Measurements from ENCODE around the gene CCN2.

Gene CCN2

GRCh38 chr6:131968656-131969055 lies 17.5 kb upstream of the CCN2 start:
- DNase-seq (ENCODE audit: insufficient read length, low spot score), result no peak
- no peak for FAIRE-seq

- FAIRE-seq, result no peak
- no peak for DNase-seq (ENCODE audit: insufficient read length, low spot score)
Observed at GRCh38 chr6:131967948-131968347, 16.8 kb upstream of the CCN2 start.

GRCh38 chr6:131966443-131966842 lies 15.3 kb upstream of the CCN2 start:
- no peak for DNase-seq (ENCODE audit: insufficient read length, low spot score)
- no peak for FAIRE-seq

- no peak for FAIRE-seq
- no peak for DNase-seq (ENCODE audit: insufficient read length, low spot score)
Observed at GRCh38 chr6:131963063-131963462, 11.9 kb upstream of the CCN2 start.

- FAIRE-seq (no peak), DNase-seq (ENCODE audit: insufficient read length, low spot score) (no peak)
Observed at GRCh38 chr6:131960371-131961133, 9.4 kb upstream of the CCN2 start.

- DNase-seq (ENCODE audit: insufficient read length, low spot score) (no peak), FAIRE-seq (no peak)
Observed at GRCh38 chr6:131958542-131959470, 7.6 kb upstream of the CCN2 start.

- FAIRE-seq, result no peak
Observed at GRCh38 chr6:131958095-131958494, 6.9 kb upstream of the CCN2 start.

GRCh38 chr6:131955876-131956275 lies 4.7 kb upstream of the CCN2 start:
- no peak for DNase-seq (ENCODE audit: insufficient read length, low spot score)
- FAIRE-seq, result no peak

More at GRCh38 chr6:131958095-131958494, 6.9 kb upstream of the CCN2 start:
- DNase-seq (ENCODE audit: insufficient read length, low spot score), result no peak

- no peak for FAIRE-seq
- no peak for DNase-seq (ENCODE audit: insufficient read length, low spot score)
Observed at GRCh38 chr6:131955192-131955591, 4.0 kb upstream of the CCN2 start.

GRCh38 chr6:131954775-131955107 lies 3.6 kb upstream of the CCN2 start:
- no peak for DNase-seq (ENCODE audit: insufficient read length, low spot score)
- no peak for FAIRE-seq

- no peak for FAIRE-seq
- DNase-seq (ENCODE audit: insufficient read length, low spot score), result no peak
Observed at GRCh38 chr6:131954059-131954774, 3.0 kb upstream of the CCN2 start.

- DNase-seq (ENCODE audit: insufficient read length, low spot score) (no peak), FAIRE-seq (no peak)
Observed at GRCh38 chr6:131952886-131953509, 1.8 kb upstream of the CCN2 start.

- DNase-seq (ENCODE audit: insufficient read length, low spot score) (no peak), FAIRE-seq (no peak)
Observed at GRCh38 chr6:131951576-131952230, 531 bp upstream of the CCN2 start.

- DNase-seq (ENCODE audit: insufficient read length, low spot score) (no peak), FAIRE-seq (no peak)
Observed at GRCh38 chr6:131949909-131950766, 1.0 kb downstream of the CCN2 start.

GRCh38 chr6:131949620-131949908 lies 1.6 kb downstream of the CCN2 start:
- FAIRE-seq, result no peak

GRCh38 chr6:131948692-131949619 lies 2.2 kb downstream of the CCN2 start:
- no peak for FAIRE-seq
- DNase-seq (ENCODE audit: insufficient read length, low spot score), result no peak

More at GRCh38 chr6:131949620-131949908, 1.6 kb downstream of the CCN2 start:
- no peak for DNase-seq (ENCODE audit: insufficient read length, low spot score)

GRCh38 chr6:131947986-131948661 lies 3.0 kb downstream of the CCN2 start:
- FAIRE-seq (no peak), DNase-seq (ENCODE audit: insufficient read length, low spot score) (no peak)
